Measurements from ENCODE around the gene CCDC87. TPM values are rescaled to one million over a fixed set of nuclear protein-coding genes. Genes with fewer than 3 reads are reported as not detected.

The CCDC87 gene
- total and polyA plus RNA-seq, 2 of the 8 experiments (the other 6 are each of a cell fraction or from before 2014, with no cell fraction given) = 0.32 to 0.99 TPM

GRCh38 chr11:66541892-66542291 is 51.0 kb downstream of the CCDC87 start:
- no peak overlapping the region for H4K5ac ChIP-seq (ENCODE audit: insufficient read length, low read depth, low read length)
- no peak overlapping the region for H2BK20ac ChIP-seq (ENCODE audit: low read length)
- FAIRE-seq (no peak), DNase-seq (ENCODE audit: low read depth in 1 of 2, low spot score in 2 of 2) (no peak)
- no peaks in the 10 kb centered on the region for H3K79me2 ChIP-seq (ENCODE audit: control insufficient read depth in 1 of 2, insufficient read depth in 2 of 2, low read length in 2 of 2)
- H4K91ac ChIP-seq (replicated peaks; ENCODE audit: insufficient read length, low read length) = no peak overlapping the region
- H3K23me2 ChIP-seq (ENCODE audit: low read depth, low read length) = peaks cover 3% of the 10 kb centered on the region; the same call in 1 of the 2 replicates
- peaks cover 0 to 17% (median 4%) of the 10 kb centered on the region in 4 experiments; a peak in 6 of 7 replicates for H3K4me1 ChIP-seq (replicated peaks in 1 of 4; ENCODE audit: control insufficient read depth in 3 of 4, insufficient read depth in 4 of 4, low read length in 3 of 4)
- WGBS, 2 experiments (ENCODE audit: extremely low coverage in 1 of 2, insufficient coverage in 1 of 2, insufficient read length in 1 of 2, insufficient replicate concordance in 2 of 2, low coverage in 1 of 2, low lambda C conversion rate in 2 of 2, missing lambda C conversion rate in 1 of 2) = 90% methylated on average over 4 of the region's 4 CpGs; no CpG with 5 or more reads in 1 of the 2 experiments
- TF ChIP-seq PHF8 (conservative IDR thresholded peaks at IDR 0.05; ENCODE audit: low read depth, low read length) (no peak), BCL11A (IDR thresholded peaks at IDR 0.05; ENCODE audit: low read depth in 2 of 2, low read length in 2 of 2) (no peak), CREB1 (IDR thresholded peaks at IDR 0.05) (no peak), SIX5 (IDR thresholded peaks at IDR 0.05; ENCODE audit: low read depth, low read length) (no peak), FOSL1 (IDR thresholded peaks at IDR 0.05; ENCODE audit: insufficient read depth, low read depth, low read length) (no peak), ATF3 (IDR thresholded peaks at IDR 0.05; ENCODE audit: insufficient read depth, low read depth, low read length) (no peak), CHD1 (IDR thresholded peaks at IDR 0.05; ENCODE audit: low read depth, low read length) (no peak), ASH2L (IDR thresholded peaks at IDR 0.05; ENCODE audit: low read length) (no peak), NANOG (IDR thresholded peaks at IDR 0.05; ENCODE audit: insufficient read depth, low read depth, low read length, poor library complexity, severe bottlenecking) (no peak), POLR2AphosphoS5 (IDR thresholded peaks at IDR 0.05; ENCODE audit: low read depth, low read length) (no peak), SIN3A (conservative IDR thresholded peaks at IDR 0.05 in 1 of 2, IDR thresholded peaks at IDR 0.05 in 1 of 2; ENCODE audit: low read depth in 1 of 2, low read length in 2 of 2) (no peak), NRF1 (IDR thresholded peaks at IDR 0.05; ENCODE audit: low read depth, low read length) (no peak), POU5F1 (IDR thresholded peaks at IDR 0.05; ENCODE audit: low read depth, low read length) (no peak), GABPA (IDR thresholded peaks at IDR 0.05; ENCODE audit: borderline replicate concordance, insufficient read depth, low read length) (no peak)
- H2BK120ac ChIP-seq (replicated peaks; ENCODE audit: low read depth, low read length) = no peak overlapping the region
- H3K36me3 ChIP-seq (ENCODE audit: control insufficient read depth in 2 of 4, insufficient read depth in 4 of 4, low read length in 3 of 4) = no peaks in the 10 kb centered on the region
- peak overlapping the region; percentile 63; the same call in 1 of the 2 replicates for H2BK15ac ChIP-seq (ENCODE audit: low read length)
- ChIA-PET CTCF (ENCODE audit: partially characterized antibody) (interaction anchor here (0.9 to 1.4 kb wide), 3 partner anchors 39 to 137 kb away, joined by 3 to 4 read pairs (median 3); no protein-coding TSS in a partner anchor), POLR2A (ENCODE audit: partially characterized antibody) (interaction anchor here (0.9 to 2.4 kb wide), 4 partner anchors 9 to 428 kb away, joined by 3 to 7 read pairs (median 5); partner anchors contain the start of gene RBM14)
- H3K9ac ChIP-seq (replicated peaks in 1 of 4; ENCODE audit: extremely low read depth in 1 of 4, low read depth in 3 of 4, low read length in 3 of 4) = no peak overlapping the region
- no peaks in the 10 kb centered on the region for H3K9me3 ChIP-seq (ENCODE audit: insufficient read depth in 2 of 2, low read depth in 1 of 2, low read length in 1 of 2)
- no peaks in the 10 kb centered on the region for H3K79me1 ChIP-seq (ENCODE audit: low read depth, low read length)
- no peak overlapping the region for H3K56ac ChIP-seq (replicated peaks; ENCODE audit: insufficient read length, low read depth, low read length)
- H2BK12ac ChIP-seq (ENCODE audit: low read depth, low read length) = no peak overlapping the region
- no peak overlapping the region for H3K4me3 ChIP-seq (ENCODE audit: extremely low read depth in 1 of 4, insufficient read depth in 2 of 4, low read depth in 3 of 4, low read length in 4 of 4)
- H3K27ac ChIP-seq (ENCODE audit: low read depth, low read length) = no peak overlapping the region
- H3K27me3 ChIP-seq (replicated peaks in 1 of 4; ENCODE audit: control insufficient read depth in 3 of 4, extremely low read depth in 1 of 4, insufficient read depth in 3 of 4, low read length in 3 of 4) = no peaks in the 10 kb centered on the region
- no peak overlapping the region for H2AFZ ChIP-seq (ENCODE audit: low read length)
- H3K23ac ChIP-seq (ENCODE audit: insufficient read length) = no peak overlapping the region
- H2BK5ac ChIP-seq (ENCODE audit: low read depth, low read length) = no peak overlapping the region
- H3K18ac ChIP-seq (ENCODE audit: extremely low read depth, low read length) = no peak overlapping the region
- no peak overlapping the region for H3K4ac ChIP-seq (replicated peaks; ENCODE audit: insufficient read length, low read depth, low read length)
- no peak overlapping the region for H3K4me2 ChIP-seq (ENCODE audit: insufficient read depth in 1 of 2, low read depth in 2 of 2, low read length in 2 of 2)
- no peak overlapping the region; the same call in 1 of the 2 replicates for H2AK5ac ChIP-seq (ENCODE audit: low read depth, low read length)
- no peak overlapping the region for H3K14ac ChIP-seq (ENCODE audit: insufficient read length)
- H4K20me1 ChIP-seq (replicated peaks in 1 of 2; ENCODE audit: control insufficient read depth in 1 of 2, insufficient read depth in 2 of 2, low read length in 2 of 2) = no peaks in the 10 kb centered on the region
- no peak overlapping the region for H4K8ac ChIP-seq (ENCODE audit: extremely low read depth, insufficient read depth, low read length)
